Right lobe of liver (tissue), 6 donors: ENCODE data around the gene SH3PXD2A. TPM values are rescaled to one million over a fixed set of nuclear protein-coding genes. Genes with fewer than 3 reads are reported as not detected.

Experiments used
- ATAC-seq, 4 donors: fragments of 200-7000 bp; cut with Tn5 transposase; one replicate each; pipeline ENCODE4 v1.9.1; 2020; ENCODE audit warnings: mild to moderate bottlenecking in 4 of 4, moderate library complexity in 4 of 4
- DNase-seq, 3 donors: peaks; one replicate each; pipeline ENCODE4 v3.0.0-alpha.2; 2020
- H3K27ac ChIP-seq, 3 donors: fragments of 200-600 bp; one replicate each; pipeline ENCODE4 v1.8.0; 2022
- H3K27me3 ChIP-seq, 2 donors: fragments of 200-600 bp; one replicate each; pipeline ENCODE4 v1.8.0; 2022
- H3K36me3 ChIP-seq, 4 donors: fragments of 200-600 bp; sonication (generic) in 1 of 4; one replicate each; pipeline versions ENCODE4 v1.5.1 to v1.8.0; 2017 to 2022; ENCODE audit warnings: control low read depth in 1 of 4
- H3K4me1 ChIP-seq, 4 donors: fragments of 200-600 bp; sonication (generic) in 1 of 4; one replicate each; pipeline versions ENCODE4 v1.5.1 to v1.8.0; 2017 to 2022; ENCODE audit warnings: control low read depth in 1 of 4
- H3K4me3 ChIP-seq, 3 donors: fragments of 200-600 bp; one replicate each; pipeline ENCODE4 v1.8.0; 2022
- H3K9me3 ChIP-seq, 4 donors: fragments of 200-600 bp; sonication (generic) in 1 of 4; one replicate each; pipeline versions ENCODE4 v1.5.1 to v1.8.0; 2017 to 2022; ENCODE audit warnings: control low read depth in 1 of 4
- POLR2A ChIP-seq: fragments of 450-650 bp; IDR thresholded peaks from one replicate; pipeline ENCODE4 v1.6.1; 2017; ENCODE audit warnings: antibody characterized with exemption, mild to moderate bottlenecking
- WGBS: methylation state at CpG from one replicate; pipeline ENCODE4 v1.1.6; 2018; ENCODE audit warnings: low coverage, low lambda C conversion rate; ENCODE audit not compliant: insufficient coverage; ENCODE audit errors: missing lambda C conversion rate; 5-methylcytosine and 5-hydroxymethylcytosine counted together
- intact Hi-C, 2 donors: fragments of 100-400 bp; cut with DNase I; formaldehyde crosslinking; loops; one replicate each; pipeline versions ENCODE4 v1.11.2 to v1.14.1; 2022
- total RNA-seq, 6 experiments: library from RNA; depleted of rRNA in 2 of 6; stranded (reverse); fragments of >200 nt in 2 of 6; fragmentation: NEBNext Ultra II Directional in 3 of 6; extraction: Animal tissue kit (Norgen Biotek cat#: 25700) in 3 of 6; gene quantifications; one replicate each; pipeline versions ENCODE4 v1.1.0 to v1.2.4, GENCODE V29; 2016 to 2023
- TF ChIP-seq, protein P1 (sequence below), 4 donors: fragments of 200-600 bp in 3 of 4; fragments of 450-650 bp in 1 of 4; IDR thresholded peaks; one replicate each; pipeline versions ENCODE4 v1.5.1 to v1.8.0; 2016 to 2022; ENCODE audit warnings: antibody characterized with exemption in 4 of 4, mild to moderate bottlenecking in 2 of 4
- donor health status: DM: no; HTN: yes; CAD: no.
- donor health status: DM: no; HTN: no; CAD: no.
- donor health status: DM: no; HTN: no; CAD: no.
- donor health status: DM: no; HTN: yes; CAD: no.
- donor health status: DM: no; HTN: yes; CAD: no.

SH3PXD2A gene
- total RNA-seq, 6 experiments from 2014 or later, result 3.0 to 38.3 (median 10.0) TPM

- no peak for ATAC-seq
- H3K27ac ChIP-seq, result no peak overlapping the region
- intact Hi-C loops, result no loop called here
- H3K4me3 ChIP-seq, result no peak overlapping the region
- no peak for DNase-seq
- H3K4me1 ChIP-seq, result no peaks in the 10 kb centered on the region
- no peaks in the 10 kb centered on the region for H3K36me3 ChIP-seq
- 60% methylated on average over 2 of the region's 10 CpGs for WGBS
- H3K9me3 ChIP-seq, result no peaks in the 10 kb centered on the region
- no peaks in the 10 kb centered on the region for H3K27me3 ChIP-seq
- TF ChIP-seq, protein P1, sequence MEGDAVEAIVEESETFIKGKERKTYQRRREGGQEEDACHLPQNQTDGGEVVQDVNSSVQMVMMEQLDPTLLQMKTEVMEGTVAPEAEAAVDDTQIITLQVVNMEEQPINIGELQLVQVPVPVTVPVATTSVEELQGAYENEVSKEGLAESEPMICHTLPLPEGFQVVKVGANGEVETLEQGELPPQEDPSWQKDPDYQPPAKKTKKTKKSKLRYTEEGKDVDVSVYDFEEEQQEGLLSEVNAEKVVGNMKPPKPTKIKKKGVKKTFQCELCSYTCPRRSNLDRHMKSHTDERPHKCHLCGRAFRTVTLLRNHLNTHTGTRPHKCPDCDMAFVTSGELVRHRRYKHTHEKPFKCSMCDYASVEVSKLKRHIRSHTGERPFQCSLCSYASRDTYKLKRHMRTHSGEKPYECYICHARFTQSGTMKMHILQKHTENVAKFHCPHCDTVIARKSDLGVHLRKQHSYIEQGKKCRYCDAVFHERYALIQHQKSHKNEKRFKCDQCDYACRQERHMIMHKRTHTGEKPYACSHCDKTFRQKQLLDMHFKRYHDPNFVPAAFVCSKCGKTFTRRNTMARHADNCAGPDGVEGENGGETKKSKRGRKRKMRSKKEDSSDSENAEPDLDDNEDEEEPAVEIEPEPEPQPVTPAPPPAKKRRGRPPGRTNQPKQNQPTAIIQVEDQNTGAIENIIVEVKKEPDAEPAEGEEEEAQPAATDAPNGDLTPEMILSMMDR (IDR thresholded peaks at IDR 0.05), result no peak
- no peak for TF ChIP-seq POLR2A
Observed at GRCh38 chr10:103707956-103708626, 147.3 kb downstream of the SH3PXD2A start.

DNA sequence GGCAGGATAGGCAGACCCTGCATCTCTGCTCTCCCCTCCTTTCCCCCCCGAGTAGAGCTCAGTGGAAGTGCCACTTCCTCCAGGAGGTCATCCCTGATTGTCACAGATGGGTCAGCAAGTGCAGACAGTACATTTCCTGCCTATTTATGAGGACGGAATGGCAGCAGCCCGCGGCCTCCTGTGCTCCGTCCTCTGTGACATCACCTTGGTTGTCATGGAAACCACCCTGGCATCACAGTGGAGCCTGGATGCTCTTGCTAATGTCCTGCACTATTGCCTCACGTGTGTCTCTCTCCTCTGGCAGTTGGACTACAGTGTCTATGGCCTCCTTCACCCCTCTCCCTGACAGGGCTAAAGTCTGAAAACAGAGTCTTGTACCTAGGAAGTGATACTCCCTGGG is 148.6 kb downstream of the SH3PXD2A start:
- H3K27ac ChIP-seq, result no peak overlapping the region
- TF ChIP-seq POLR2A, result no peak
- TF ChIP-seq, protein P1 (IDR thresholded peaks at IDR 0.05), result no peak

DNA sequence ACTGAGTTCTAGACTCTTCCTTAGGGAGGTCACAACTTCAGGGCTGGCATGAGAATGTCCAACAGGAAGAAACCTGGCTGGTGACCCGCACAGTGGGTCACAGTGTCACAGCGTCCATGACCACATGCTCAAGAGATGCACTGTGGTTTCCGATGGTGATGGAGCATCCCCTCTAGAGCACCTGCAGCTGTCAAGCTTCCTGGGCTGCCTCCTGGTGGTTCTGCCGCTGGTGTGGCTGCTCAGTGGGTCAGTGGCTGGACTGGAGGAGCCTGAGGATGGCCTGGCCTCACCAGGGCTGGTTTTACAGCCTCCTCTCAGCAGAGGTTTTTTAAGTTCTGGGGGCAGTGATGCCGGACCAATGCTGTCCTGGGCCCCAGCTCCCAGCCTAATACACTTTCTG is 149.3 kb downstream of the SH3PXD2A start:
- intact Hi-C loops, result no loop called here
- TF ChIP-seq POLR2A, result no peak
- TF ChIP-seq, protein P1 (IDR thresholded peaks at IDR 0.05), result no peak
- Histone ChIP-seq H3K9me3 (no peaks in the 10 kb centered on the region), H3K27ac (no peak overlapping the region), H3K4me3 (no peak overlapping the region), H3K27me3 (no peaks in the 10 kb centered on the region), H3K4me1 (no peaks in the 10 kb centered on the region), H3K36me3 (no peaks in the 10 kb centered on the region)
- WGBS, result no CpG with 5 or more reads among the region's 5 CpGs
- no peak for DNase-seq
- no peak for ATAC-seq

More for the DNA sequence above, 148.6 kb downstream of the SH3PXD2A start:
- 83% methylated on average over 4 of the region's 6 CpGs for WGBS
- no peak overlapping the region for H3K4me3 ChIP-seq
- no peaks in the 10 kb centered on the region for H3K4me1 ChIP-seq
- H3K36me3 ChIP-seq, result no peaks in the 10 kb centered on the region
- H3K9me3 ChIP-seq, result no peaks in the 10 kb centered on the region
- ATAC-seq, result peak in 1 of 4 donors; percentile 15
- intact Hi-C loops, result no loop called here
- no peak for DNase-seq
- H3K27me3 ChIP-seq, result no peaks in the 10 kb centered on the region

DNA sequence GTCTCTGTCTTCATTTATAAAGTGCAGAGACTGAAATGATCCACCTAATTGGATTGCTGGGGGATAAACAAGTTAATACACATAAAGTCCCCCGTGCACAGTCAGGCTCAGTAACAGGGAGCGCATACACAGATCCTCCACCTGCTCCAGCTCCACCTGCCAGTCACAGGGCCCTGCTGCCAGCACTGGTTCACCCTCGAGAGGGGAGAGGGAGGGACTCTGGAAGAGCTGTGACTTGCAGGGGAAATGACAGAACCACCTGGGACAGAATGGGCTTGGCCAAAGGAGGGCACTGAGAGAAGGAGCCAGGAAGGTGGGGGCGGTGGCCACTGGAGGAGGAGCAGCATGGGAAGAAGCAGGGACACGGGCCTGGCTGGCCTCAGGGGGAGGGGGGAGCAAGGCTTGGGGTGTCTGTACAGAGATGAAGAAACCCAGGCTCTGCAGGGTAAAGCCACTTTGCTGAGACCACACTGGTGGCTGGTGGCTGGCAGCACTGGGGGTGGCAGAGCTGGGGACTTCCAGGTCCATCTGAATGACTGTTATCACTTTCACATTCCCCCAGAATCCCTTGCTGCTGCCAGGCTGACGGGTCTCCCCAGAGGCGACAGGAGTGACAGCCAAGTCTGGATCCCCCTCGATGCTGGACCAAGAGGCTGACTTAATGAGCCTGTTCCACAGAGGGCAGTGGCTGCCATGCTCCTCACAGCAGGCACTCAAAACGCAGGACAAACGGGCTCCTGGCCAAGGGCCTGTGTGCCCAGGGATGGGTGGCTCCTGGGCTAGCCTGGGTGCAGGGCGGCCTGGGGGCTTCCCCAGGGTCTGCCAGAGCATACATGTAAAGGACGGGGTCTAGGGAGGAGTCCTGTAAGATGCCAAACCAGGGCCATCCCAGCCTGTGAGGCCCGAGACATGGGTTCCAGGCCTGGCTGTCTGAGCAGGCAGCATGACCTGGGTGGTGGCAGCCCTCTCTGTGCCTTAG is 151.1 kb downstream of the SH3PXD2A start:
- Histone ChIP-seq H3K36me3 (no peaks in the 10 kb centered on the region), H3K4me3 (no peak overlapping the region), H3K9me3 (no peaks in the 10 kb centered on the region), H3K27ac (no peak overlapping the region), H3K27me3 (no peaks in the 10 kb centered on the region), H3K4me1 (no peaks in the 10 kb centered on the region)
- ATAC-seq (no peak), DNase-seq (no peak)
- TF ChIP-seq POLR2A, result no peak
- TF ChIP-seq, protein P1 (IDR thresholded peaks at IDR 0.05), result no peak
- 77% methylated on average over 5 of the region's 13 CpGs for WGBS
- intact Hi-C loops, result no loop called here
